ENCODE data around the gene BBS2. TPM values are rescaled to one million over a fixed set of nuclear protein-coding genes. Genes with fewer than 3 reads are reported as not detected.

BBS2 gene
- total and polyA plus RNA-seq, 4 donors: 14.0 to 70.0 (median 33.0) TPM

- no peak for DNase-seq
- Histone ChIP-seq H3K4me3 (no peak overlapping the region), H3K27me3 (ENCODE audit: control insufficient read depth in 3 of 3, insufficient read depth in 3 of 3, low read length in 2 of 3) (no peaks in the 10 kb centered on the region), H3K9me3 (ENCODE audit: control insufficient read depth in 4 of 4, insufficient read depth in 3 of 4, low read length in 3 of 4) (no peaks in the 10 kb centered on the region), H3K36me3 (ENCODE audit: control insufficient read depth in 4 of 4, insufficient read depth in 4 of 4, low read length in 4 of 4) (peaks cover 16 to 46% (median 26%) of the 10 kb centered on the region in 4 donors), H3K9ac (ENCODE audit: insufficient read depth in 1 of 2, low read length in 2 of 2) (no peak overlapping the region), H3K27ac (ENCODE audit: low read depth in 1 of 2, low read length in 1 of 2) (no peak overlapping the region), H3K4me1 (ENCODE audit: control insufficient read depth in 5 of 5, insufficient read depth in 5 of 5, low read length in 5 of 5) (no peaks in the 10 kb centered on the region)
- TF ChIP-seq, protein P1, sequence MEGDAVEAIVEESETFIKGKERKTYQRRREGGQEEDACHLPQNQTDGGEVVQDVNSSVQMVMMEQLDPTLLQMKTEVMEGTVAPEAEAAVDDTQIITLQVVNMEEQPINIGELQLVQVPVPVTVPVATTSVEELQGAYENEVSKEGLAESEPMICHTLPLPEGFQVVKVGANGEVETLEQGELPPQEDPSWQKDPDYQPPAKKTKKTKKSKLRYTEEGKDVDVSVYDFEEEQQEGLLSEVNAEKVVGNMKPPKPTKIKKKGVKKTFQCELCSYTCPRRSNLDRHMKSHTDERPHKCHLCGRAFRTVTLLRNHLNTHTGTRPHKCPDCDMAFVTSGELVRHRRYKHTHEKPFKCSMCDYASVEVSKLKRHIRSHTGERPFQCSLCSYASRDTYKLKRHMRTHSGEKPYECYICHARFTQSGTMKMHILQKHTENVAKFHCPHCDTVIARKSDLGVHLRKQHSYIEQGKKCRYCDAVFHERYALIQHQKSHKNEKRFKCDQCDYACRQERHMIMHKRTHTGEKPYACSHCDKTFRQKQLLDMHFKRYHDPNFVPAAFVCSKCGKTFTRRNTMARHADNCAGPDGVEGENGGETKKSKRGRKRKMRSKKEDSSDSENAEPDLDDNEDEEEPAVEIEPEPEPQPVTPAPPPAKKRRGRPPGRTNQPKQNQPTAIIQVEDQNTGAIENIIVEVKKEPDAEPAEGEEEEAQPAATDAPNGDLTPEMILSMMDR (IDR thresholded peaks at IDR 0.05; ENCODE audit: control extremely low read depth, extremely low read depth): no peak
- ATAC-seq (ENCODE audit: insufficient read depth, low FRiP score): no peak
These were observed 12.9 kb downstream of the BBS2 start for GRCh38 chr16:56506941-56507340.

DNA sequence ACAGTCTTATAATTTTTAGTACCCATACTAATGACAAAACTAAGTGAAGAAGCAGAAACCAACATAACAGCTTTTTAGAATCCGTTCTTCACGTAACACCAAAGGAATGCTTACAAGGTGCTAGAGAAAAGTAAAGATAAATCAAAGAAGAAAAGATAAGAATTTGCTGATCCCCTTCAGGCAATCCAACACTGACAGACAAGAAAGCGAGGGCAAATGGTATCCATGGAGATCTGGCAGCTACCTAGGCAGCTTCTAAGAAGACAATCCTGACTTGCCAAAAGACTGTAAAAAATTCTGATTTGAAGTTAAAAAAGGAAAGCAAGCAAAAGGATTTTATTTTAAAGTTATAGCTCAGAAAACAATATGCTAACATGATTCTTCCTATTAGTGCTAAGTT, 14.6 kb downstream of the BBS2 start:
- H3K4me1 ChIP-seq (ENCODE audit: control insufficient read depth in 5 of 5, insufficient read depth in 5 of 5, low read length in 5 of 5): no peaks in the 10 kb centered on the region
- H3K9me3 ChIP-seq (ENCODE audit: control insufficient read depth in 4 of 4, insufficient read depth in 3 of 4, low read length in 3 of 4): no peaks in the 10 kb centered on the region
- TF ChIP-seq, protein P1 (IDR thresholded peaks at IDR 0.05; ENCODE audit: control extremely low read depth, extremely low read depth): no peak
- peaks cover 20 to 56% (median 30%) of the 10 kb centered on the region in 4 donors for H3K36me3 ChIP-seq (ENCODE audit: control insufficient read depth in 4 of 4, insufficient read depth in 4 of 4, low read length in 4 of 4)
- no peak for DNase-seq
- H3K4me3 ChIP-seq: no peak overlapping the region
- 89 to 92% methylated on average over 3 of the region's 3 CpGs for WGBS, 2 donors
- no peak overlapping the region for H3K27ac ChIP-seq (ENCODE audit: low read depth in 1 of 2, low read length in 1 of 2)
- H3K27me3 ChIP-seq (ENCODE audit: control insufficient read depth in 3 of 3, insufficient read depth in 3 of 3, low read length in 2 of 3): no peaks in the 10 kb centered on the region
- H3K9ac ChIP-seq (ENCODE audit: insufficient read depth in 1 of 2, low read length in 2 of 2): no peak overlapping the region
- no peak for ATAC-seq (ENCODE audit: insufficient read depth, low FRiP score)

- Histone ChIP-seq H3K27me3 (ENCODE audit: control insufficient read depth in 3 of 3, insufficient read depth in 3 of 3, low read length in 2 of 3) (no peaks in the 10 kb centered on the region), H3K36me3 (ENCODE audit: control insufficient read depth in 4 of 4, insufficient read depth in 4 of 4, low read length in 4 of 4) (peaks cover 7 to 33% (median 13%) of the 10 kb centered on the region in 4 donors), H3K9ac (ENCODE audit: insufficient read depth in 1 of 2, low read length in 2 of 2) (no peak overlapping the region), H3K4me3 (no peak overlapping the region), H3K9me3 (ENCODE audit: control insufficient read depth in 4 of 4, insufficient read depth in 3 of 4, low read length in 3 of 4) (no peaks in the 10 kb centered on the region), H3K4me1 (ENCODE audit: control insufficient read depth in 5 of 5, insufficient read depth in 5 of 5, low read length in 5 of 5) (no peaks in the 10 kb centered on the region), H3K27ac (ENCODE audit: low read depth in 1 of 2, low read length in 1 of 2) (no peak overlapping the region)
- no peak for DNase-seq
- TF ChIP-seq, protein P1 (IDR thresholded peaks at IDR 0.05; ENCODE audit: control extremely low read depth, extremely low read depth): no peak
- WGBS, 2 donors: 95 to 100% methylated on average over 1 of the region's 1 CpG
- ATAC-seq (ENCODE audit: insufficient read depth, low FRiP score): no peak
These were observed 26.0 kb downstream of the BBS2 start for GRCh38 chr16:56493815-56494214.

GRCh38 chr16:56493126-56493525, 26.7 kb downstream of the BBS2 start:
- H3K36me3 ChIP-seq (ENCODE audit: control insufficient read depth in 4 of 4, insufficient read depth in 4 of 4, low read length in 4 of 4): peaks cover 6 to 28% (median 10%) of the 10 kb centered on the region in 4 donors
- no peak overlapping the region for H3K9ac ChIP-seq (ENCODE audit: insufficient read depth in 1 of 2, low read length in 2 of 2)
- no peak overlapping the region for H3K27ac ChIP-seq (ENCODE audit: low read depth in 1 of 2, low read length in 1 of 2)
- no peak overlapping the region for H3K4me3 ChIP-seq
- H3K9me3 ChIP-seq (ENCODE audit: control insufficient read depth in 4 of 4, insufficient read depth in 3 of 4, low read length in 3 of 4): no peaks in the 10 kb centered on the region
- H3K27me3 ChIP-seq (ENCODE audit: control insufficient read depth in 3 of 3, insufficient read depth in 3 of 3, low read length in 2 of 3): no peaks in the 10 kb centered on the region
- 87 to 91% methylated on average over 2 of the region's 2 CpGs for WGBS, 2 donors
- H3K4me1 ChIP-seq (ENCODE audit: control insufficient read depth in 5 of 5, insufficient read depth in 5 of 5, low read length in 5 of 5): no peaks in the 10 kb centered on the region
- no peak for ATAC-seq (ENCODE audit: insufficient read depth, low FRiP score)
- TF ChIP-seq, protein P1 (IDR thresholded peaks at IDR 0.05; ENCODE audit: control extremely low read depth, extremely low read depth): no peak
- no peak for DNase-seq
